NB4 (cell line): ENCODE measurements around the gene MAN1A1.

Experiments
- CTCF ChIP-seq: IDR thresholded peaks from one replicate; pipeline ENCODE4 v1.5.1; 2012; ENCODE audit warnings: low read depth, low read length
- MAX ChIP-seq: IDR thresholded peaks from 2 replicates; pipeline ENCODE4 v1.6.1; 2011; ENCODE audit warnings: low read depth, low read length
- POLR2A ChIP-seq: IDR thresholded peaks from 2 replicates; pipeline ENCODE4 v1.6.1; 2011; ENCODE audit warnings: mild to moderate bottlenecking; ENCODE audit not compliant: insufficient read length; ENCODE audit errors: extremely low read depth

- no peak for TF ChIP-seq CTCF
- TF ChIP-seq POLR2A, result no peak
- no peak for TF ChIP-seq MAX
These were observed 148.9 kb downstream of the MAN1A1 start for GRCh38 chr6:119200512-119201175.
